ENCODE results near the gene MAN2A2. TPM values are rescaled to one million over a fixed set of nuclear protein-coding genes. Genes with fewer than 3 reads are reported as not detected.
A peak's percentile ranks its signal among the peaks of the same experiment; 100 is the strongest.

MAN2A2 gene
- total RNA-seq, 1 donor from 2014 or later, result 8.4 TPM

DNA sequence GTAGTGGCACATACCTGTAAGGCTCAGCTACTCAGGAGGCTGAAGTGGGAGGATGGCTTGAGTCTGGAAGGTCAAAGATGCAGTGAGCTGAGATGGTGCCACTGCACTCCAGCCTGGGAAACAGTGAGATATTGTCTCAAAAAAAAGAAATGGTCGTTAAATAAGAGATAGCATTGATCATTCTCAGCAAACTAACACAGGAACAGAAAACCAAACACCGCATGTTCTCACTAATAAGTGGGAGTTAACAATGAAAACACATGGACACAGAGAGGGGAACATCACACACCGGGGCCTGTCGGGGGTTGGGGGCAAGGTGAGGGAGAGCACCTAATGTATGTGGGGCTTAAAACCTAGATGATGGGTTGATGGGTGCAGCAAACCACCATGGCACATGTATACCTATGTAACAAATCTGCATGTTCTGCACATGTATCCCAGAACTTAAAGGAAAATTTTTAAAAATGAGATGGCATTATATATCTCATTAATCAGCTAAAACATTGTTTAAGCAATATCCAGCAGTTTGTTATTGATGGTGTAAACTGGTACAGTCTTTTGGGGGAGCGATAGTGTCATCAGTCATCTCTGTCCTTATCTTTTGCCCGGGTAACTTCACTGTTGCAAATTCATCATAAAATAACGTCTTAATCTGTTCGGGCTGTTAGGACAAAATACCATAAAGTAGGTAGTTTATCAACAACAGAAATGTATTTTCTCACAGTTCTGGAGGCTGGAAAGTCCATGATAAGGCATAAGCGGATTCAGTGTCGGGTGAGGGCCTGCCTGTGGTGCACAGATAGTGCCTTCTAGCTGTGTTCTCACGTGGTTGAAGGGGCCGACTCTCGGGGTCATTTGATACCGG is 1.7 kb upstream of the MAN2A2 start:
- Histone ChIP-seq H3K4me3 (ENCODE audit: low read depth, low read length) (no peak overlapping the region), H3K36me3 (ENCODE audit: control insufficient read depth, insufficient read depth, low read length) (peaks cover 4% of the 10 kb centered on the region), H3K27me3 (ENCODE audit: control insufficient read depth, insufficient read depth, low read length) (no peaks in the 10 kb centered on the region)
- TF ChIP-seq, protein P1, sequence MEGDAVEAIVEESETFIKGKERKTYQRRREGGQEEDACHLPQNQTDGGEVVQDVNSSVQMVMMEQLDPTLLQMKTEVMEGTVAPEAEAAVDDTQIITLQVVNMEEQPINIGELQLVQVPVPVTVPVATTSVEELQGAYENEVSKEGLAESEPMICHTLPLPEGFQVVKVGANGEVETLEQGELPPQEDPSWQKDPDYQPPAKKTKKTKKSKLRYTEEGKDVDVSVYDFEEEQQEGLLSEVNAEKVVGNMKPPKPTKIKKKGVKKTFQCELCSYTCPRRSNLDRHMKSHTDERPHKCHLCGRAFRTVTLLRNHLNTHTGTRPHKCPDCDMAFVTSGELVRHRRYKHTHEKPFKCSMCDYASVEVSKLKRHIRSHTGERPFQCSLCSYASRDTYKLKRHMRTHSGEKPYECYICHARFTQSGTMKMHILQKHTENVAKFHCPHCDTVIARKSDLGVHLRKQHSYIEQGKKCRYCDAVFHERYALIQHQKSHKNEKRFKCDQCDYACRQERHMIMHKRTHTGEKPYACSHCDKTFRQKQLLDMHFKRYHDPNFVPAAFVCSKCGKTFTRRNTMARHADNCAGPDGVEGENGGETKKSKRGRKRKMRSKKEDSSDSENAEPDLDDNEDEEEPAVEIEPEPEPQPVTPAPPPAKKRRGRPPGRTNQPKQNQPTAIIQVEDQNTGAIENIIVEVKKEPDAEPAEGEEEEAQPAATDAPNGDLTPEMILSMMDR (IDR thresholded peaks at IDR 0.05; ENCODE audit: insufficient read depth, low read length, severe bottlenecking), result no peak
- FAIRE-seq, result no peak
- no peak for DNase-seq (ENCODE audit: low read depth)

DNA sequence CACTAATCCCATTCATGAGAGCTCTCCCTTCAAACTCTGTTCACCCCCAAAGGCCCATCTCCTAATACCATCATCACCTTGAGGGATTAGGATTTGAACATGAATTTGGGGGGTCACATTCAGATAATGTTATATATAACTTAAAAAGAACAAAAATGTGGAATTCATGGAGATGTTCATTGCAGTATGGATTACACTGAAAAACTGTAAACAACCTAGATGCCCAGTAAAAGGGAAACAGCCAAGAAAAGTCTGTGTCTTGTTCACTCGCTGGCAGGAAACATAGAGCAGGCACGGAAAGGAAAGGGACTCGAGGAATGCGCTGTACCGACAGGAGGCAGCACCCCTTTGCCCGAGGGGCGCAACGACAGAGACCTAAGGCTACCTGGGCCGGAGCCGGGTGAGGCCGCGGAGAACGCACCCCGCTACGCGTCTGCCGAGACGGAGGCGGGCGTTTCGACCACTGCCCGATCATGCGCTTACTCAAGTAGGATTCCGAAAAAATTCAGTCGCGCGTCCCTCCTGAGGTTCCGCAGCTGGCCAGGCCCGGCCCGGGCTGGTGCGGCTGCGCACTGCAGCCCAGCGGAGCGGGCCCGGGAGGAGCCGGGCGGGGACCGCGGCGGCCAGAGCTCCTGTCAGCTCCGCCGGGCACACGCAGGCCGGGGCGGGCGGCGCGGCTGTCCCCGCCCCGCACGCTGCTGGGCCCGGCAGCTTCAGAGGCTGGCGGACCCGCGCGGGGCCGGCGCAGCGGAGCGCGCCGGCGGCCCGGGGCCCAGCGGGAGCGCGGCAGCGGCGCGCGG is 862 bp upstream of the MAN2A2 start:
- TF ChIP-seq, protein P1 (IDR thresholded peaks at IDR 0.05; ENCODE audit: insufficient read depth, low read length, severe bottlenecking), result peak; percentile 97
- DNase-seq (ENCODE audit: low read depth) (peak; percentile 66), FAIRE-seq (no peak)
- peaks cover 9% of the 10 kb centered on the region for H3K36me3 ChIP-seq (ENCODE audit: control insufficient read depth, insufficient read depth, low read length)
- no peaks in the 10 kb centered on the region for H3K27me3 ChIP-seq (ENCODE audit: control insufficient read depth, insufficient read depth, low read length)
- peak overlapping the region; percentile 80 for H3K4me3 ChIP-seq (ENCODE audit: low read depth, low read length)

DNA sequence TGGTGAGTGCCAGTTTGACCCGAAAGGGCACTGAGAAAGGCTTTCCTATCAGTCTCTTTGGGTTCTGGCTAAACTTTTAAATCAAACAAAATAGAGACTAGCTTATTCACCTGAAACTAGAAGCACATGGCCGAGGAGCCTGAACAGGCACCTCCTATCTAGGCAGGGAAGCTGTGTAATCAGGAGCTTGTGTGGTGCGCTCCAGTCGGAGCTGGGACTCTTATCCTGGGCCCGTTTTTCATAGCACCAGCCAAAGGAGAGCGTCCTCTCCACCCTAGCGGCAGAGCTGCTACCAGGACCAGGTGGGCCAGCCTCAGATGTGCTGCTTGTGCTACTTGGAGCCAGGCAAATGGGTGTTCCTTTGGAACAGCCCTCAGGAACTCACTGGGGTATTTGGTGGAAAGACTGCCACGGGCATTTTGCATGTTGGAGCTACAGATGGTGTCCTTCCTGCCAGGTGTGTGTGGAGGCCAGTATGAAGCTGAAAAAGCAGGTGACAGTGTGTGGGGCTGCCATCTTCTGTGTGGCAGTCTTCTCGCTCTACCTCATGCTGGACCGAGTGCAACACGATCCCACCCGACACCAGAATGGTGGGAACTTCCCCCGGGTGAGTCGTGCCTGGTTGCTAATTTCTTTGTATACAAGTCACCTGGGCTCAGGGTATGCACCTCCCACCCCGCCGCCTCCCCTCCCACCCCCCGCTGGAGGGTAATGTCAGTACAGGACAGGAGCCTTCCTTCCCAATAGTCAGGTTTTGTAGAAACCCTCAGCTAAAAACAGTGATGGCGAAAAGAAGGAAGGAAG is 833 bp downstream of the MAN2A2 start:
- Histone ChIP-seq H3K27me3 (ENCODE audit: control insufficient read depth, insufficient read depth, low read length) (no peaks in the 10 kb centered on the region), H3K36me3 (ENCODE audit: control insufficient read depth, insufficient read depth, low read length) (peaks cover 13% of the 10 kb centered on the region), H3K4me3 (ENCODE audit: low read depth, low read length) (peak overlapping the region; percentile 80)
- DNase-seq (ENCODE audit: low read depth) (peak; percentile 27), FAIRE-seq (no peak)
- TF ChIP-seq, protein P1 (IDR thresholded peaks at IDR 0.05; ENCODE audit: insufficient read depth, low read length, severe bottlenecking), result peak; percentile 15

DNA sequence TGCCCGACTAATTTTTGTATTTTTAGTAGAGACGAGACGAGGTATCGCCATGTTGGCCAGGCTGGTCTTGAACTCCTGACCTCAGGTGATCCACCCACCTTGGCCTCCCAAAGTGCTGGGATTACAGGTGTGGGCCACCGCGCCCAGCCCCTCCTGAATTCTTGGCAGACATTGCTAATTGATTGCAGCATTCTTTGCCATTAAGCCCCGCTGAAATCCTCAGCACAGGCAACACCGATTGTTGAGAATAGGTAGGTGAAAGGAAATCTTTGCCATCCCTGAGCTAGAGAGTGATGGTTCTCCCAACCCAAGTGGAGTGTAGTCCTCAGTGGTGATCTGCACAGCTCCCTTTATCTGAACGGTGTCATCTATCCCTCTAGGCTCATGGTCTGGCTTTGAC is 1.6 kb downstream of the MAN2A2 start:
- TF ChIP-seq, protein P1 (IDR thresholded peaks at IDR 0.05; ENCODE audit: insufficient read depth, low read length, severe bottlenecking), result no peak
- H3K4me3 ChIP-seq (ENCODE audit: low read depth, low read length), result no peak overlapping the region
- DNase-seq (ENCODE audit: low read depth), result no peak
- H3K36me3 ChIP-seq (ENCODE audit: control insufficient read depth, insufficient read depth, low read length), result peaks cover 14% of the 10 kb centered on the region
- no peak for FAIRE-seq
- H3K27me3 ChIP-seq (ENCODE audit: control insufficient read depth, insufficient read depth, low read length), result no peaks in the 10 kb centered on the region

DNA sequence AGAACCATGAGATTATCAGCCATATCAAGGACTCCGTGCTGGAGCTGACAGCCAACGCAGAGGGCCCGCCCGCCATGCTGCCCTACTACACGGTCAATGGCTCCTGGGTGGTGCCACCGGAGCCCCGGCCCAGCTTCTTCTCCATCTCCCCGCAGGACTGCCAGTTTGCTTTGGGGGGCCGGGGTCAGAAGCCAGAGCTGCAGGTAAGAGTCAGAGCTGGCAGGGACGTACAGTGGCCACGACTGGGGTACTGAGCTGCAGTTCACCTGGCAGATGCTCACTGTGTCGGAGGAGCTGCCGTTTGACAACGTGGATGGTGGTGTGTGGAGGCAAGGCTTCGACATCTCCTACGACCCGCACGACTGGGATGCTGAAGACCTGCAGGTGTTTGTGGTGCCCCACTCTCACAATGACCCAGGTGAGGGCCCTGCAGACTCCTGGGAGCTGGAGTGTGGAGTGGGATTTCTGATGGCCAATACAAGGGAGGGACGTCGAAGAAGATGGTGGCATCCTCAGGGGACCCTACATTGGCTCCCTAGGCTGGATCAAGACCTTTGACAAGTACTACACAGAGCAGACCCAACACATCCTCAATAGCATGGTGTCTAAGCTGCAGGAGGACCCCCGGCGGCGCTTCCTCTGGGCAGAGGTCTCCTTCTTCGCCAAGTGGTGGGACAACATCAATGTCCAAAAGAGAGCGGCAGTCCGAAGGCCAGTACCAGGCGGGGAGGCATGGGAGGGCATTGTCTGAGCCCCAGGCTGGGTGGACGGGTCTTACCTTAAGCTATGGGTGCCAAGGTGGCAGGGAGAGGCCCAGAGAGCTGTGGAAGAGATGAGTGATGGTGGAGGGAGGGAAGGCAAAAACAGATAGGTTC is 2.4 kb downstream of the MAN2A2 start:
- FAIRE-seq, result no peak
- H3K36me3 ChIP-seq (ENCODE audit: control insufficient read depth, insufficient read depth, low read length), result peaks cover 18% of the 10 kb centered on the region

More for the DNA sequence above, 2.4 kb downstream of the MAN2A2 start:
- no peak for DNase-seq (ENCODE audit: low read depth)
- TF ChIP-seq, protein P1 (IDR thresholded peaks at IDR 0.05; ENCODE audit: insufficient read depth, low read length, severe bottlenecking), result no peak
- Histone ChIP-seq H3K4me3 (ENCODE audit: low read depth, low read length) (no peak overlapping the region), H3K27me3 (ENCODE audit: control insufficient read depth, insufficient read depth, low read length) (no peaks in the 10 kb centered on the region)
